HG03565 (cell line): Measurements from ENCODE around the gene PRDM16.

Experiments used
- ATAC-seq: cut with Tn5 transposase; IDR thresholded peaks from one replicate; pipeline ENCODE4 v1.9.1; 2021; ENCODE audit warnings: mild to moderate bottlenecking, moderate library complexity; ENCODE audit not compliant: unreplicated experiment

The PRDM16 gene

GRCh38 chr1:3196577-3197245 lies 127.7 kb downstream of the PRDM16 start:
- ATAC-seq = no peak

GRCh38 chr1:3197781-3198316 lies 128.8 kb downstream of the PRDM16 start:
- no peak for ATAC-seq

DNA sequence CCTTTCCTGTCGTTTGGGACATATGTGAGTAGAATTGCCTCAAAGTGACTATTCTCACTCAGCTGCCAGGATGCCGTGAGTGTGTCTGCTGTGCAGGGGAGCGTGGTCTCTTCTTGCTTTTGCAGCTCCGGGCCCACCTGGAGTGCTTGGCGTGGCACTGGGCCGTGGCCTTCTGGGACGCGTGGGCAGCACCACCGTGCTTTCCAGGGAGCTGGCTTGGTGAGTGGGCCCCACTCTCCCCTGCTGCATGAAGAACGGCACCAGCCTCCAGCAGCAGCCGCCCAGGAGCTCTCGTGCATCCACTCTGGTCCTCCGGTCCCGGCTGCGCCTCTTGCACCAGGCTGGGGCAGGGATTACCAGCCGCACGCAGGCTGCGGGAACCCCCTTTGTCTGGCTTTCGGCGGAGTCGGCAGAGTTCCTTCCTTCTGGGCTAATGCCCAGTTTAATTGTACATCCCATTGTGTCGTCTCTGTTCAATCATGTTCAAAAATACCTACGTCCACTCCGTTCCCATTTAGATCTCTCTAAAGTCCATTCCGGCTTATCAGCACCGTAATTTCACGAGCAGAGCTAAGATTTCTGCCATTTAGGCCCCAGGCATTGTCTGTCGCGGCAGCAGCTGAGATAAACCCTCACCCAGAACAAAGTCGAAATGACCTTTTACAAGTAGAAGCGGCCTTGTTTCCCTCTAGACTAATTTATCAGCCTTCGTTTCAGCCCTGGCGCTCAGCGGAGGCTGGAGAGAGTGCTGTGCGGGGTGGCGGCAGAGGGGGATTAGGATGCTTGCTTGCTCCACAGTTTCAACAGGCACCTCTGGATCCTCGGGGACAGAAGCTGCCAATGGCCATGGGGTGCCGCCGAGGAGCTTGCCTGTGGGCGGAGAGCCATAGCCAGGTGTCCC lies 129.6 kb downstream of the PRDM16 start:
- no peak for ATAC-seq

DNA sequence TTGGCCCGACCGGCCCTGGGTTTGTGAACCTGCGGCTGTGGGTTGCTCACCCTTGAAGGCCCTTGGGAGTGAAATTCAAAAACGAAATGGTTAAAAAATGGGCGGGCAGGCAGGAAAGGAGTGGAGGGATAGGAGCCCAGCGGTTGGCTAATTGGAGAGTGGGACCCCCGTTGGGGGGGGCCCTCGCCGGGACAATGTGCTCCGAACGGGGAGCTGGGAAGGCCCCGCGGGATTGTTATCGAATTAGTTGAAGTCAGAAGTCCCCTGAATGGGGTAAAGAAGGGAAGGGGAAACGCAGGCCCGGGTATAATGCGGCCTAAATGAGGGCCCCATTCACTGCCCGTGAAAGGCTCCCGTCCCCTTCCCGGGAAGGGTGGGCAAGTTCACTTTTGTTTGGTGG lies 135.7 kb downstream of the PRDM16 start:
- no peak for ATAC-seq

DNA sequence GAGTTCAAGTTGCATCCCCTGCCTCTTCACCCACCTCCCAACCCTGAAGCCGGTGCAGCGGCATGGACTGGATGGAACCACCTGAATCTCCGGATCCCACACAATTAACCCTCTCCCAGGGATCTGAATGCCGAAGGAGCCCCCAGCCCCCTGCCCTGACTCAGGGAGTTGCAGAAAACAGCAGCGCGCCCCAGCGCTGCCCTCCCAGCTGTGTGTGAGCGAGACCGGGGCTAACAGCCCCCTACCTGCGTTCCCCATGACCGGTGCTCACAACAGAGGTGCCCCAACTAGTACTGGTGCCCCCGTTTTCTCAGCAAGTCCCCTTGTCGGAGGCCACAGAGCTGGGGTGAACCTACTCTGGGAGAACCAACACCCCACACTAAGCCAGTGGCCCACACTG lies 136.8 kb downstream of the PRDM16 start:
- ATAC-seq = no peak

DNA sequence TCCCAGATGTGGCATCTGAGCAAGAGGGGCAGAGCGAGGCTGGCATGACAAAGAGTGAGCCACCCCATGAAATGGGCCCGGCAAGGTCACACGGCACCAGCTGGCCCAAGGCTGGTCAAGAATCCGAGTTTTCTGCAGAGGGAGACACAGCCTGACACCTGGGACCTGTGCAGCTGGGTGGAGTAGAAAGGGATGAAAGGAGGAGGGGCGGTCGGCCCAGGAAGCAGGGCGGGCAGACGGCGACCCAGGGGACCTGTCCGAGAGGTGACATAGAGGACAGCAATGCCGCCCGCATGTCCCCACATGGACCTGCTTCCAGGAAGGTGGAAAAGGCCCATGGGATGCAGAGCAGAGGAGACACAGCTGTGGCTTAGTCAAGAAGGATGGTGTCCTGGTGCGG lies 137.7 kb downstream of the PRDM16 start:
- ATAC-seq = no peak

DNA sequence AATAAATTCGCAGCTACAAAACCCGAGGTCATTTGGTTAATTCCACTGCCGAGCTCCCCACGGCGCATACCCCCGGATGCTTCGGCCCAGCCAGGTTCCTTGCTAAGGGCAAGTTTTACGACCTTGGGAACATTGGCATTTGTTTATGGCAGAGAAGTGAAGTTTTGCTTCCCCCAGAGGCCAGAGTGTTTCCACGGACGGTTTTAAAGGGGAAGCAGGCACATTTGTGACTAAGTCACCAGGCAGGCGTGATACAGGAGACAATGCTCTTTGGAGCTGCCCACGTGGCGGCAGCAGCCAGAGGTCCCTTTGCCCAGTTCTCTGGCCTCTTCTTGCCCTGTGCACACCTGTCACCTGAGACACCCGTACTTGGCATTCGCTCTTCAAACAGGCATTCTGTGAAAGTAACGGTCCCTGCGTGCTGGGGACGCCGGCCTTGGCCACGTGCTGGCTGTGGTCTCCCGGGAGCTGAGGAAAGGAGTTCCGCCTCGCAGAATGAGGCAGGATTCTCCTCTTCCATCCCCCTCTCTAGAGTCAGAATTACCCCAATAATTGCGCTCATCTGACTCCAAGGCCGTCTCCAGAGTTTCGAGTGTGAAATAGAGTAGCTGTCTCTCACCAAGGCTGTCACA lies 138.3 kb downstream of the PRDM16 start:
- ATAC-seq = no peak

DNA sequence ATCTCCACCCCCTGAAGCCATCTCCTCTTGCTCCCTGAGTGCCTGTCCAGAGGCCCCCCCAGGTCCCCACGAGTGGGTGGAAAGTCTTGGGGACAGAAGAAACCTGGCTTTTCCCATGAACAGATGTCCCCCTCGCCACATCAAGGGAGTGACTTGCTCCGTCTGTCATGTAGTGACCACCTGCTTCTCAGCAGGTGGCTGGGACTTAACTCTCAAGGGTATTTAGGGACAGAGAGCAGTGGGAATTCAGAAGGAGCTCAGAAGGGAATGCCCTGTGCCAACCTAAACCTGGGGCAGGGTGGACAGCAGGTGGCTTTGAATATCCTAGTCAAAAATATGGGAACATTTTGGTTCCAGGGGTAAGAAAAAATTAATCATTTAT lies 139.8 kb downstream of the PRDM16 start:
- no peak for ATAC-seq

DNA sequence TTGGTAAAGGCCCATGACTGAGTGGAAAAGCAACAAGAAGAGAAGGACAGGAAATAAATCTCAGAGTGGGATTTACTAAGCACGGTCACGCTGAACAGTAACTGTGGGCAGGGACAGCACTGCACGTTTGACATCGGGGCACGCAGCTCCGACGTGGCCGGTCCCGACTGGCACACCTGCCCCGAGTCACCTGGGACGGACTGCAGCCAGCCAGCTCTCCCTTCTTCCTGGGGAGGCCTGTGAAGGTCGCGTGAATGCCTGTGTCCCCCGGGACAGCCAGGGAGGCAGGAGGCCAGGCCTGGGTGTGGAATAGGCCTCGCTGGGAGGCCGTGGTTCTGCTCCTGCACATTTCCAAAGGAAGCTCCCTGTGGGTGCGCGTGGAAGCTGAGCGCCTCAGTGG lies 140.2 kb downstream of the PRDM16 start:
- no peak for ATAC-seq

GRCh38 chr1:3211582-3212375 lies 142.8 kb downstream of the PRDM16 start:
- ATAC-seq = no peak

- ATAC-seq = no peak
These were observed 143.7 kb downstream of the PRDM16 start for GRCh38 chr1:3212453-3213355.

GRCh38 chr1:3213730-3214129 lies 144.7 kb downstream of the PRDM16 start:
- ATAC-seq = no peak

- no peak for ATAC-seq
These were observed 146.4 kb downstream of the PRDM16 start for GRCh38 chr1:3215198-3216014.

DNA sequence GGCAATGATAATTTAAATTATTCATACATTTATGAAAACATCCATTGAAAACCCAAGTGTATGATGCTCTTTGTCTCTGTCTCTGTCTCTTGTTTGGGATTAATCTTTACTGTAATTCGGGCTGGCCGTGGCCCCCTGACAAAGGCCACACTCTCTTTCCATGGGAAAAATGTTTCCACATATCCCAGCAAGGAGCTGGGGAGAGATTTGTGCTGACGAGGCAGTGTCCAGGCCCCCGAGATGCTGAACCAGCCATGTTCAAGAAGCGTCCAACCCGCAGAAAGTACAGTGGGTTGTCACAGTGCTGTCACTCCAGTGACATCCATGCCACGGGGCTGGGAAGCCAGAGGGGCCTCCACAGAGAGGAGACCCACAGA lies 147.0 kb downstream of the PRDM16 start:
- no peak for ATAC-seq

DNA sequence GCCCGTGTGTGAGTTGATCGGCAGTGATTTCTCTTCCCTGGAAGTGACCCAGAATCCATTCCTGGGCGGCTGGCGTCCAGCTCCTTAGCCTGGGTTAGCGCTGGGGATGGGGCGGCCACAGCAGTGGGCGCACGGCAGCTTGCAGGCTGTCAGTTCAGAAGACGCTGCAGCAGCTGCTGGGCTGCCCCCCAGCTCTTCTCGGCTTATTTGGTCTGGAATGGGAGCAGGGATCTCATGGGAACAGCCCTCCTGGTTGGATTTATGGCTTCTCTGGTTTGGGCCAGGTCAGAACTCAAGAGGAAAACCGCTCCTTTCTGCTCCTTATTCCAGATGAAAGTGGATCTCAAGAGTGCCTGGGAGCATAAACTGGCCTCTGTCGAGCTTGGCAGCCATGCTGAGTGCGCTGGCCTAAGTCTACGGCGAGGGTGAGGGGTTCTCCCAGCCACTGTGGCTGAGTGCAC lies 148.2 kb downstream of the PRDM16 start:
- ATAC-seq = no peak

- no peak for ATAC-seq
These were observed 149.1 kb downstream of the PRDM16 start for GRCh38 chr1:3217979-3218679.

DNA sequence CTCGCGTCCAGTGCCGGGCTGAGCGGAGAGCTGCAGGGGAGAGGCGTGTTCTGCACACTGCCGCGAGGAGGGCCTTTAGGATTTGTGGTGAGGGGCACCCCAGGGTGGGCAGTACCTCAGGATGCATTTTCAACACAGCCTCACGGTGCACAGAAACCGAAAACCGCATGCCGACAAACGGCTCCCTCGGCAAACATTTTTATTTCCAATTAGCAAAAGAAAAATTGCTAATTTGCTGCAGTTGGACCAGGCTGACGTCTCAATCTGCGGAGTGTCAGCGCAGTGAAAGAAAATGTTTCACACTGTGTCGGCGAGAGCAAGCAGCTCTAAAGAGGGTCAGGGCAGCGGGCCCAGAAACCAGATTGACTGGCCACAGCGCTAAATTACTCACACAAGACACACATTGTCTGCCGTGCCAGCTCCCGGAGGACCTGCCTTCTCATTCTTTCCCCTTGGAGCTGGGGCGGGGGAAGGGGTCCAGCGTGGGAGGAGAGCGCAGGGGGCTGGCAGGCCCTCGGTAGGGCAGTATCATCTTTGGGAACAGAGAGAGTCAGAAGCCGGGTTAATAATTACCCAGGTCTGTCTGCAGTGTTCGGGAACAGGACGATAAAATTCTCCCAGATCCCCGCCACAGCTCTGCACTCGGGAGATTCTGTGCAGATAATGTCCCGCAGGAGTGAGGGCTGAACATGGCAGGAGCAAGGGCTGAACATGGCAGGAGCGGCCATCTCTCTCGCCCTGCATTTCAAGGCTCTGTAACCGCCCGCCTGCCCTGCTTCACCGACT lies 150.2 kb downstream of the PRDM16 start:
- no peak for ATAC-seq
